Activated T-cell treated with anti-CD3 and anti-CD28 coated beads, Interleukin-2, amount 50 U/mL, for 24 hours (primary cell): Measurements from ENCODE around the gene ZNF319.

Experiments used
- DNase-seq: peaks from one replicate; pipeline ENCODE4 v3.0.0-alpha.2; 2020
- H3K27ac Mint-ChIP-seq: 2 replicates; pipeline ENCODE4 v1.8.0; 2020; ENCODE audit warnings: mild to moderate bottlenecking, mixed read lengths
- H3K27me3 Mint-ChIP-seq: 2 replicates; pipeline ENCODE4 v1.8.0; 2020; ENCODE audit warnings: mixed read lengths
- H3K36me3 Mint-ChIP-seq: 2 replicates; pipeline ENCODE4 v1.8.0; 2020; ENCODE audit warnings: low read depth, mixed read lengths
- H3K4me1 Mint-ChIP-seq: 2 replicates; pipeline ENCODE4 v1.8.0; 2020; ENCODE audit warnings: low read depth, mixed read lengths
- H3K4me3 Mint-ChIP-seq: 2 replicates; pipeline ENCODE4 v1.8.0; 2020; ENCODE audit warnings: mild to moderate bottlenecking, moderate library complexity, mixed read lengths
- H3K9me3 Mint-ChIP-seq: 2 replicates; pipeline ENCODE4 v1.8.0; 2020; ENCODE audit warnings: mixed read lengths

The ZNF319 gene

GRCh38 chr16:57944970-57945739 lies 55.3 kb downstream of the ZNF319 start:
- H3K4me1 Mint-ChIP-seq, result no peaks in the 10 kb centered on the region
- no peak for DNase-seq
- no peak overlapping the region for H3K27ac Mint-ChIP-seq
- no peaks in the 10 kb centered on the region for H3K9me3 Mint-ChIP-seq
- H3K27me3 Mint-ChIP-seq, result peaks cover 6% of the 10 kb centered on the region
- H3K4me3 Mint-ChIP-seq, result no peak overlapping the region
- no peaks in the 10 kb centered on the region for H3K36me3 Mint-ChIP-seq
